Measurements from ENCODE around the gene SERPINB1.

The SERPINB1 gene

GRCh38 chr6:2841264-2842138, at the start of gene SERPINB1 (continued):
- TF ChIP-seq KLF8 (tag by site-specific recombination; IDR thresholded peaks at IDR 0.05) = peak; percentile 57; the same call in 1 of the 2 replicates
- no peak for TF ChIP-seq ZNF148 (tag by site-specific recombination; IDR thresholded peaks at IDR 0.05; ENCODE audit: borderline replicate concordance)
- TF ChIP-seq ZBTB48 (tag by site-specific recombination; IDR thresholded peaks at IDR 0.05) = peak; percentile 49; the same call in 1 of the 2 replicates
- TF ChIP-seq PRDM6 (tag by site-specific recombination; IDR thresholded peaks at IDR 0.05) = no peak
- TF ChIP-seq ZNF830 (tag by site-specific recombination; IDR thresholded peaks at IDR 0.05; ENCODE audit: low read depth) = no peak
- TF ChIP-seq ZNF701 (tag by site-specific recombination; IDR thresholded peaks at IDR 0.05) = no peak
- no peak for TF ChIP-seq ZFP41 (tag by site-specific recombination; IDR thresholded peaks at IDR 0.05; ENCODE audit: borderline replicate concordance)
- TF ChIP-seq ZSCAN30 (tag by site-specific recombination; IDR thresholded peaks at IDR 0.05) = peak; percentile 71
- no peak for TF ChIP-seq REPIN1 (tag by site-specific recombination; IDR thresholded peaks at IDR 0.05; ENCODE audit: low read depth)
- no peak for TF ChIP-seq ZNF670 (tag by site-specific recombination; IDR thresholded peaks at IDR 0.05; ENCODE audit: low read depth)
- TF ChIP-seq ZNF629 (tag by site-specific recombination; IDR thresholded peaks at IDR 0.05) = no peak
- no peak for TF ChIP-seq SCRT2 (tag by site-specific recombination; IDR thresholded peaks at IDR 0.05)
- TF ChIP-seq ZNF23 (tag by site-specific recombination; IDR thresholded peaks at IDR 0.05; ENCODE audit: borderline replicate concordance) = no peak
- TF ChIP-seq ZNF341 (tag by site-specific recombination; IDR thresholded peaks at IDR 0.05; ENCODE audit: low read depth) = peak; percentile 66; the same call in 1 of the 2 replicates
- no peak for TF ChIP-seq ELK4 (IDR thresholded peaks at IDR 0.05; ENCODE audit: borderline replicate concordance, low read depth, low read length)
- peak; percentile 85 for TF ChIP-seq PATZ1 (tag by site-specific recombination; IDR thresholded peaks at IDR 0.05)
- no peak for TF ChIP-seq ZNF843 (tag by site-specific recombination; IDR thresholded peaks at IDR 0.05)
- peak; percentile 60; the same call in 1 of the 2 replicates for TF ChIP-seq PBX3 (CRISPR knock-in tag; IDR thresholded peaks at IDR 0.05)
- peak; percentile 24; the same call in 1 of the 2 replicates for TF ChIP-seq ZEB2 (tag by site-specific recombination; IDR thresholded peaks at IDR 0.05)
- TF ChIP-seq EGR2 (tag by site-specific recombination; IDR thresholded peaks at IDR 0.05; ENCODE audit: low read depth) = peak; percentile 68
- peak; percentile 58 for TF ChIP-seq ZNF76 (tag by site-specific recombination; IDR thresholded peaks at IDR 0.05; ENCODE audit: borderline replicate concordance, low read depth)
- TF ChIP-seq ZNF114 (tag by site-specific recombination; IDR thresholded peaks at IDR 0.05) = no peak
- TF ChIP-seq MEIS1 (CRISPR knock-in tag; IDR thresholded peaks at IDR 0.05; ENCODE audit: borderline replicate concordance) = no peak
- no peak for TF ChIP-seq HIC1 (tag by site-specific recombination; IDR thresholded peaks at IDR 0.05)
